GM12878 (cell line): ENCODE measurements around the gene EYS. TPM values are rescaled to one million over a fixed set of nuclear protein-coding genes. Genes with fewer than 3 reads are reported as not detected.

Source experiments
- ATAC-seq: fragments of 200-7000 bp; cut with Tn5 transposase; 3 replicates; pipeline ENCODE4 v1.9.1; 2020; ENCODE audit warnings: mild to moderate bottlenecking, moderate library complexity
- BruUV-seq: library from RNA; stranded (reverse); fragments of 400-500 nt; replicated peaks from 2 replicates; lab custom pipeline; 2021; lab: Mats Ljungman, UMichigan
- CTCF ChIA-PET: fragments of 300-600 bp; sonication (Branson Sonifier 250); formaldehyde crosslinking; extraction: SDS; loops from one replicate; lab custom pipeline; 2021; ENCODE audit warnings: inconsistent platforms; lab: Yijun Ruan, JAX
- POLR2A ChIA-PET: fragments of 350-600 bp; formaldehyde crosslinking; extraction: SDS; loops from one replicate; lab custom pipeline; 2021; ENCODE audit warnings: inconsistent platforms; lab: Charles Lee
- RAD21 ChIA-PET: fragments of 300-600 bp; sonication (Branson Sonifier 250); formaldehyde crosslinking; loops from one replicate; lab custom pipeline; 2023; ENCODE audit warnings: antibody characterized with exemption; ENCODE audit not compliant: unreplicated experiment; lab: Charles Lee
- SMC1A ChIA-PET: fragments of 300-600 bp; sonication (Branson Sonifier 250); formaldehyde crosslinking; loops from one replicate; lab custom pipeline; 2023; ENCODE audit not compliant: unreplicated experiment, uncharacterized antibody; lab: Charles Lee
- DNase-seq: peaks from one replicate; pipeline ENCODE4 v3.0.0-alpha.2; 2011; ENCODE audit warnings: low read depth, low spot score
- FAIRE-seq: peaks from 3 replicates; lab custom pipeline; 2011; peaks lifted over from hg19 to GRCh38; lab: Jason Lieb, UNC
- H2AFZ ChIP-seq: 2 replicates; pipeline ENCODE4 v1.6.0; 2011; ENCODE audit warnings: low read depth, low read length, control low read depth; ENCODE audit not compliant: control insufficient read depth
- H3K27ac ChIP-seq: 2 replicates; pipeline ENCODE4 v1.5.1; 2011; ENCODE audit warnings: control low read depth; ENCODE audit not compliant: control insufficient read depth, insufficient read depth
- H3K27me3 ChIP-seq, 2 experiments: replicated peaks in 1 of 2; 2 replicates each; pipeline versions ENCODE4 v1.6.0 to v1.6.1; 2011; ENCODE audit warnings: low read length in 1 of 2; ENCODE audit not compliant: control insufficient read depth in 2 of 2, insufficient read depth in 2 of 2
- H3K36me3 ChIP-seq, 2 experiments: 2 replicates each; pipeline ENCODE4 v1.5.1; 2011; ENCODE audit warnings: low read length in 1 of 2; ENCODE audit not compliant: control insufficient read depth in 2 of 2, insufficient read depth in 2 of 2
- H3K4me1 ChIP-seq: 2 replicates; pipeline ENCODE4 v1.6.1; 2011; ENCODE audit warnings: mild to moderate bottlenecking, low read length, moderate library complexity, mixed read lengths; ENCODE audit not compliant: control insufficient read depth, insufficient read depth
- H3K4me2 ChIP-seq: 2 replicates; pipeline ENCODE4 v1.6.0; 2011; ENCODE audit warnings: control low read depth; ENCODE audit not compliant: control insufficient read depth, insufficient read depth
- H3K4me3 ChIP-seq: fragments of 200-600 bp; sonication (generic); 2 replicates; pipeline ENCODE4 v1.5.1; 2016
- H3K79me2 ChIP-seq: 2 replicates; pipeline ENCODE4 v1.6.0; 2011; ENCODE audit warnings: low read length; ENCODE audit not compliant: control insufficient read depth, insufficient read depth
- H3K9ac ChIP-seq: 2 replicates; pipeline ENCODE4 v1.8.0; 2011; ENCODE audit warnings: low read length, control low read depth, mixed read lengths; ENCODE audit not compliant: control insufficient read depth, insufficient read depth
- H3K9me3 ChIP-seq: replicated peaks from 3 replicates; pipeline ENCODE4 v1.5.1; 2011; ENCODE audit warnings: mild to moderate bottlenecking, low read length; ENCODE audit not compliant: control insufficient read depth, insufficient read depth
- H4K20me1 ChIP-seq: 2 replicates; pipeline ENCODE4 v1.6.0; 2011; ENCODE audit not compliant: control insufficient read depth, insufficient read depth
- CHD2 ChIP-seq: IDR thresholded peaks from 2 replicates; pipeline ENCODE4 v1.6.1; 2011; ENCODE audit warnings: low read depth, low read length, improper control_type of control experiment, borderline replicate concordance
- MEF2A ChIP-seq: IDR thresholded peaks from 2 replicates; pipeline ENCODE4 v1.6.1; 2011; ENCODE audit warnings: low read depth, mild to moderate bottlenecking, low read length, moderate library complexity; ENCODE audit not compliant: insufficient read depth
- NFXL1 ChIP-seq: fragments of 450-650 bp; IDR thresholded peaks from 2 replicates; pipeline ENCODE4 v1.6.1; 2017; ENCODE audit warnings: antibody characterized with exemption, mild to moderate bottlenecking, borderline replicate concordance
- POLR2A ChIP-seq: IDR thresholded peaks from 2 replicates; pipeline ENCODE4 v1.6.1; 2011; ENCODE audit warnings: low read depth, mild to moderate bottlenecking, low read length
- RUNX3 ChIP-seq: IDR thresholded peaks from 2 replicates; pipeline ENCODE4 v1.6.1; 2012; ENCODE audit warnings: low read length, inconsistent platforms
- SIX5 ChIP-seq: IDR thresholded peaks from 2 replicates; pipeline ENCODE4 v1.6.1; 2011; ENCODE audit warnings: mild to moderate bottlenecking, low read depth, low read length, moderate library complexity; ENCODE audit not compliant: severe bottlenecking
- WGBS: methylation state at CpG from one replicate; pipeline ENCODE4 v1.1.6; 2016; ENCODE audit warnings: low lambda C conversion rate; ENCODE audit not compliant: insufficient replicate concordance, insufficient coverage; ENCODE audit errors: missing lambda C conversion rate; 5-methylcytosine and 5-hydroxymethylcytosine counted together
- in situ Hi-C: fragments of 300-500 bp; cut with MboI; formaldehyde crosslinking; loops from 9 replicates; pipeline ENCODE4 v1.14.3; 2018; ENCODE audit warnings: mixed read lengths
- intact Hi-C: fragments of 100-400 bp; cut with micrococcal nuclease; formaldehyde crosslinking; loops from one replicate; pipeline ENCODE4 v1.14.2; 2022; ENCODE audit not compliant: unreplicated experiment
- polyA plus RNA-seq, 11 experiments: library from polyadenylated mRNA; depleted of rRNA in 4 of 11; unstranded in 6 of 11; stranded (reverse) in 5 of 11; fragments of >200 nt; fragmentation: Nextera tagmentation in 4 of 11; fragmentation: Illumina TruSeq in 1 of 11; extraction: Ambion mirVana in 4 of 11; extraction: Trizol in 1 of 11; gene quantifications; 1 replicate in 1 of 11; 2 replicates in 10 of 11; pipeline versions ENCODE4 v1.2.1 to v1.2.3, GENCODE V29; 2011 to 2016; ENCODE audit warnings: inconsistent platforms in 2 of 11, missing spikeins in 2 of 11, low read depth in 1 of 11
- total RNA-seq, 4 experiments: library from RNA; depleted of rRNA in 3 of 4; stranded (reverse); fragments of >200 nt in 3 of 4; fragmentation: Illumina TruSeq in 1 of 4; extraction: Trizol in 1 of 4; gene quantifications; 2 replicates each; pipeline versions ENCODE4 v1.2.1 to v1.2.3, GENCODE V29; 2013 to 2021
- TF ChIP-seq, protein P1 (sequence below): fragments of 450-650 bp; formaldehyde crosslinking; IDR thresholded peaks from 2 replicates; pipeline ENCODE4 v1.4.0; 2022; ENCODE audit warnings: mild to moderate bottlenecking, moderate library complexity
- TF ChIP-seq, protein P2 (sequence below): fragments of 450-650 bp; IDR thresholded peaks from 2 replicates; pipeline ENCODE4 v1.6.1; 2018; ENCODE audit warnings: mild to moderate bottlenecking, low read depth, moderate library complexity; ENCODE audit not compliant: partially characterized antibody
- TF ChIP-seq, protein P3 (sequence below): fragments of 450-650 bp; IDR thresholded peaks from 2 replicates; pipeline ENCODE4 v1.6.1; 2017; ENCODE audit warnings: mild to moderate bottlenecking, low read depth, inconsistent platforms; ENCODE audit not compliant: poor library complexity, severe bottlenecking

Gene EYS
- total and polyA plus RNA-seq, 10 of the 15 experiments (the other 5 are each of a cell fraction or from before 2014, with no cell fraction given), result under 0.01 to 0.14 (median 0.02) TPM; not detected in 1

DNA sequence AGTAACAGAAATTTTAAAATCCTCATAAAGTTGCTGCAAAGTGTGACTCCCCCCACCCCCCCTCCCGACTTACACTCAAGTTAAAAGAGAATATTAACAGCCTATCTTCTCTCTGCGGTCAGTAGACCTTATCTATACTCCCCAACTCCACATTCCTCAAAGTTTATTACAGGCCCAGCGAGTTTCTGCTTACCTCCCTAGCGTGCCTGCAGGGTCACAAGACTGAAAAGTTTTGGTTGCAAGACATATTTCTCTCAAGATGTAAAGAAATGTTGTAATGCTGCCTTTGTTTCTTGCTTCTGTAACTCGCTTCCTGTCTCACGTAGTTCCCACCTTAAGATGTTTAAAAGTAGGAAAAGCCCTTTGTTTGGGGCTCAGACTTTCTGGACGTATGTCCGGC, 1371.8 kb downstream of the EYS start:
- no peak overlapping the region for H3K4me2 ChIP-seq
- in situ Hi-C loops (no loop called here), intact Hi-C loops (no loop called here)
- RAD21 ChIA-PET, result interaction anchor here (1.0 to 1.1 kb wide), 2 partner anchors 54 to 323 kb away, joined by 3 to 4 read pairs; no protein-coding TSS in a partner anchor
- H3K4me3 ChIP-seq, result no peak overlapping the region
- SMC1A ChIA-PET, result no interaction called here
- H3K9ac ChIP-seq, result no peak overlapping the region
- H3K4me1 ChIP-seq, result no peaks in the 10 kb centered on the region
- H3K9me3 ChIP-seq, result no peaks in the 10 kb centered on the region
- DNase-seq, result no peak
- POLR2A ChIA-PET, result interaction anchor here (0.5 kb wide), 1 partner anchor 289 kb away, joined by 3 read pairs; no protein-coding TSS in a partner anchor
- no peak for TF ChIP-seq CHD2
- TF ChIP-seq, protein P1, sequence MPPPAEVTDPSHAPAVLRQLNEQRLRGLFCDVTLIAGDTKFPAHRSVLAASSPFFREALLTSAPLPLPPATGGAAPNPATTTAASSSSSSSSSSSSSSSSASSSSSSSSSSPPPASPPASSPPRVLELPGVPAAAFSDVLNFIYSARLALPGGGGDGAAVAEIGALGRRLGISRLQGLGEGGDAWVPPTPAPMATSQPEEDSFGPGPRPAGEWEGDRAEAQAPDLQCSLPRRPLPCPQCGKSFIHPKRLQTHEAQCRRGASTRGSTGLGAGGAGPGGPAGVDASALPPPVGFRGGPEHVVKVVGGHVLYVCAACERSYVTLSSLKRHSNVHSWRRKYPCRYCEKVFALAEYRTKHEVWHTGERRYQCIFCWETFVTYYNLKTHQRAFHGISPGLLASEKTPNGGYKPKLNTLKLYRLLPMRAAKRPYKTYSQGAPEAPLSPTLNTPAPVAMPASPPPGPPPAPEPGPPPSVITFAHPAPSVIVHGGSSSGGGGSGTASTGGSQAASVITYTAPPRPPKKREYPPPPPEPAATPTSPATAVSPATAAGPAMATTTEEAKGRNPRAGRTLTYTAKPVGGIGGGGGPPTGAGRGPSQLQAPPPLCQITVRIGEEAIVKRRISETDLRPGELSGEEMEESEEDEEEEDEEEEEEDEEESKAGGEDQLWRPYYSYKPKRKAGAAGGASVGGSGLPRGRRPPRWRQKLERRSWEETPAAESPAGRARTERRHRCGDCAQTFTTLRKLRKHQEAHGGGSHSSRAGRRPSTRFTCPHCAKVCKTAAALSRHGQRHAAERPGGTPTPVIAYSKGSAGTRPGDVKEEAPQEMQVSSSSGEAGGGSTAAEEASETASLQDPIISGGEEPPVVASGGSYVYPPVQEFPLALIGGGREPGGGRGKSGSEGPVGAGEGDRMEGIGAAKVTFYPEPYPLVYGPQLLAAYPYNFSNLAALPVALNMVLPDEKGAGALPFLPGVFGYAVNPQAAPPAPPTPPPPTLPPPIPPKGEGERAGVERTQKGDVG (CRISPR knock-in tag), result no peak
- TF ChIP-seq, protein P2, sequence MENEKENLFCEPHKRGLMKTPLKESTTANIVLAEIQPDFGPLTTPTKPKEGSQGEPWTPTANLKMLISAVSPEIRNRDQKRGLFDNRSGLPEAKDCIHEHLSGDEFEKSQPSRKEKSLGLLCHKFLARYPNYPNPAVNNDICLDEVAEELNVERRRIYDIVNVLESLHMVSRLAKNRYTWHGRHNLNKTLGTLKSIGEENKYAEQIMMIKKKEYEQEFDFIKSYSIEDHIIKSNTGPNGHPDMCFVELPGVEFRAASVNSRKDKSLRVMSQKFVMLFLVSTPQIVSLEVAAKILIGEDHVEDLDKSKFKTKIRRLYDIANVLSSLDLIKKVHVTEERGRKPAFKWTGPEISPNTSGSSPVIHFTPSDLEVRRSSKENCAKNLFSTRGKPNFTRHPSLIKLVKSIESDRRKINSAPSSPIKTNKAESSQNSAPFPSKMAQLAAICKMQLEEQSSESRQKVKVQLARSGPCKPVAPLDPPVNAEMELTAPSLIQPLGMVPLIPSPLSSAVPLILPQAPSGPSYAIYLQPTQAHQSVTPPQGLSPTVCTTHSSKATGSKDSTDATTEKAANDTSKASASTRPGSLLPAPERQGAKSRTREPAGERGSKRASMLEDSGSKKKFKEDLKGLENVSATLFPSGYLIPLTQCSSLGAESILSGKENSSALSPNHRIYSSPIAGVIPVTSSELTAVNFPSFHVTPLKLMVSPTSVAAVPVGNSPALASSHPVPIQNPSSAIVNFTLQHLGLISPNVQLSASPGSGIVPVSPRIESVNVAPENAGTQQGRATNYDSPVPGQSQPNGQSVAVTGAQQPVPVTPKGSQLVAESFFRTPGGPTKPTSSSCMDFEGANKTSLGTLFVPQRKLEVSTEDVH, result no peak
- no peak for TF ChIP-seq RUNX3
- no peak for TF ChIP-seq NFXL1
- TF ChIP-seq POLR2A, result no peak
- TF ChIP-seq, protein P3, sequence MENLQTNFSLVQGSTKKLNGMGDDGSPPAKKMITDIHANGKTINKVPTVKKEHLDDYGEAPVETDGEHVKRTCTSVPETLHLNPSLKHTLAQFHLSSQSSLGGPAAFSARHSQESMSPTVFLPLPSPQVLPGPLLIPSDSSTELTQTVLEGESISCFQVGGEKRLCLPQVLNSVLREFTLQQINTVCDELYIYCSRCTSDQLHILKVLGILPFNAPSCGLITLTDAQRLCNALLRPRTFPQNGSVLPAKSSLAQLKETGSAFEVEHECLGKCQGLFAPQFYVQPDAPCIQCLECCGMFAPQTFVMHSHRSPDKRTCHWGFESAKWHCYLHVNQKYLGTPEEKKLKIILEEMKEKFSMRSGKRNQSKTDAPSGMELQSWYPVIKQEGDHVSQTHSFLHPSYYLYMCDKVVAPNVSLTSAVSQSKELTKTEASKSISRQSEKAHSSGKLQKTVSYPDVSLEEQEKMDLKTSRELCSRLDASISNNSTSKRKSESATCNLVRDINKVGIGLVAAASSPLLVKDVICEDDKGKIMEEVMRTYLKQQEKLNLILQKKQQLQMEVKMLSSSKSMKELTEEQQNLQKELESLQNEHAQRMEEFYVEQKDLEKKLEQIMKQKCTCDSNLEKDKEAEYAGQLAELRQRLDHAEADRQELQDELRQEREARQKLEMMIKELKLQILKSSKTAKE, result no peak
- TF ChIP-seq SIX5, result no peak
- no peak for TF ChIP-seq MEF2A
- CTCF ChIA-PET, result interaction anchor here (1.8 kb wide), 1 partner anchor 323 kb away, joined by 6 read pairs; no protein-coding TSS in a partner anchor
- 9% methylated on average over 8 of the region's 8 CpGs for WGBS
- no peak for ATAC-seq
- no peak for FAIRE-seq
- H3K36me3 ChIP-seq, result no peaks in the 10 kb centered on the region
- no peaks in the 10 kb centered on the region for H4K20me1 ChIP-seq
- no peak overlapping the region for H2AFZ ChIP-seq
- no peaks in the 10 kb centered on the region for H3K27me3 ChIP-seq
- H3K79me2 ChIP-seq, result no peaks in the 10 kb centered on the region
- no TSS peak for BruUV-seq
- no peak overlapping the region for H3K27ac ChIP-seq
